ENCODE data around the gene GUCD1. TPM values are rescaled to one million over a fixed set of nuclear protein-coding genes. Genes with fewer than 3 reads are reported as not detected.
"Not testable (repeated sequence)": the region's sequence is repeated elsewhere in the genome, so short reads cannot be mapped to it uniquely, and the experiment has no call there.

The GUCD1 gene
- total RNA-seq, 1 experiment from 2014 or later = 144 TPM

GRCh38 chr22:24563246-24563645 lies 8.3 kb upstream of the GUCD1 start:
- H3K4me1 ChIP-seq (ENCODE audit: low read length) = peaks cover 10% of the 10 kb centered on the region
- H3K9me2 ChIP-seq (replicated peaks; ENCODE audit: insufficient read depth, low read length) = no peaks in the 10 kb centered on the region
- no peaks in the 10 kb centered on the region for H3K27me3 ChIP-seq (ENCODE audit: low read length)
- H3K79me2 ChIP-seq (ENCODE audit: low read length) = peaks cover 76% of the 10 kb centered on the region
- H3K9ac ChIP-seq (ENCODE audit: low read length) = no peak overlapping the region
- H3K9me3 ChIP-seq (ENCODE audit: low read length) = no peaks in the 10 kb centered on the region
- H3K27ac ChIP-seq (ENCODE audit: low read length) = no peak overlapping the region
- no peak for DNase-seq
- no peak overlapping the region for H3K4me2 ChIP-seq (ENCODE audit: low read depth, low read length, poor library complexity, severe bottlenecking)
- peaks cover 30% of the 10 kb centered on the region; the same call in 1 of the 2 replicates for H3K36me3 ChIP-seq (ENCODE audit: insufficient read depth, low read length)
- peaks cover 60% of the 10 kb centered on the region for H4K20me1 ChIP-seq (ENCODE audit: insufficient read depth, low read depth, low read length)
- no peak overlapping the region for H3K4me3 ChIP-seq (ENCODE audit: low read length)
- H2AFZ ChIP-seq (ENCODE audit: low read length) = no peak overlapping the region

GRCh38 chr22:24559471-24559870 lies 4.5 kb upstream of the GUCD1 start:
- H3K27ac ChIP-seq (ENCODE audit: low read length) = no peak overlapping the region
- peaks cover 27% of the 10 kb centered on the region for H3K4me1 ChIP-seq (ENCODE audit: low read length)
- DNase-seq = no peak
- H3K9me3 ChIP-seq (ENCODE audit: low read length) = no peaks in the 10 kb centered on the region
- peaks cover 44% of the 10 kb centered on the region for H4K20me1 ChIP-seq (ENCODE audit: insufficient read depth, low read depth, low read length)
- H2AFZ ChIP-seq (ENCODE audit: low read length) = no peak overlapping the region
- no peak overlapping the region for H3K4me2 ChIP-seq (ENCODE audit: low read depth, low read length, poor library complexity, severe bottlenecking)
- no peaks in the 10 kb centered on the region for H3K27me3 ChIP-seq (ENCODE audit: low read length)
- no peak overlapping the region for H3K9ac ChIP-seq (ENCODE audit: low read length)
- no peak overlapping the region for H3K4me3 ChIP-seq (ENCODE audit: low read length)
- H3K36me3 ChIP-seq (ENCODE audit: insufficient read depth, low read length) = peaks cover 46% of the 10 kb centered on the region; the same call in 1 of the 2 replicates
- H3K79me2 ChIP-seq (ENCODE audit: low read length) = peaks cover 77% of the 10 kb centered on the region
- no peaks in the 10 kb centered on the region for H3K9me2 ChIP-seq (replicated peaks; ENCODE audit: insufficient read depth, low read length)

GRCh38 chr22:24555165-24556039 lies 464 bp upstream of the GUCD1 start, which contains the start of gene SNRPD3:
Gene SNRPD3 (plus strand): TSS chr22:24555999. CDS start chr22:24557675, 1,676 bp downstream.
- Histone ChIP-seq H3K4me2 (ENCODE audit: low read depth, low read length, poor library complexity, severe bottlenecking) (peak within 1 kb of the TSS; percentile 95), H3K9me2 (replicated peaks; ENCODE audit: insufficient read depth, low read length) (no peaks in the 10 kb centered on the region), H4K20me1 (ENCODE audit: insufficient read depth, low read depth, low read length) (peaks cover 32% of the 10 kb centered on the region), H3K4me3 (ENCODE audit: low read length) (peak within 1 kb of the TSS; percentile 92), H3K27ac (ENCODE audit: low read length) (peak within 1 kb of the TSS; percentile 89), H3K79me2 (ENCODE audit: low read length) (peaks cover 85% of the 10 kb centered on the region), H3K9me3 (ENCODE audit: low read length) (no peaks in the 10 kb centered on the region), H3K9ac (ENCODE audit: low read length) (peak within 1 kb of the TSS; percentile 97), H3K4me1 (ENCODE audit: low read length) (peaks cover 63% of the 10 kb centered on the region), H3K36me3 (ENCODE audit: insufficient read depth, low read length) (peaks cover 38% of the 10 kb centered on the region; the same call in 1 of the 2 replicates), H2AFZ (ENCODE audit: low read length) (peak within 1 kb of the TSS; percentile 56), H3K27me3 (ENCODE audit: low read length) (no peaks in the 10 kb centered on the region)
- peak; percentile 100 for DNase-seq

- peaks cover 33% of the 10 kb centered on the region; the same call in 1 of the 2 replicates for H3K36me3 ChIP-seq (ENCODE audit: insufficient read depth, low read length)
- H3K27ac ChIP-seq (ENCODE audit: low read length) = peak overlapping the region; percentile 89
- peak overlapping the region; percentile 97 for H3K9ac ChIP-seq (ENCODE audit: low read length)
- H3K4me2 ChIP-seq (ENCODE audit: low read depth, low read length, poor library complexity, severe bottlenecking) = peak overlapping the region; percentile 87
- H3K4me3 ChIP-seq (ENCODE audit: low read length) = peak overlapping the region; percentile 92
- DNase-seq = peak; percentile 61
- H4K20me1 ChIP-seq (ENCODE audit: insufficient read depth, low read depth, low read length) = peaks cover 33% of the 10 kb centered on the region
- H3K9me2 ChIP-seq (replicated peaks; ENCODE audit: insufficient read depth, low read length) = no peaks in the 10 kb centered on the region
- peaks cover 90% of the 10 kb centered on the region for H3K79me2 ChIP-seq (ENCODE audit: low read length)
- peaks cover 58% of the 10 kb centered on the region for H3K4me1 ChIP-seq (ENCODE audit: low read length)
- no peak overlapping the region for H2AFZ ChIP-seq (ENCODE audit: low read length)
- no peaks in the 10 kb centered on the region for H3K9me3 ChIP-seq (ENCODE audit: low read length)
- H3K27me3 ChIP-seq (ENCODE audit: low read length) = no peaks in the 10 kb centered on the region
Observed at GRCh38 chr22:24553597-24554312, 1.2 kb downstream of the GUCD1 start.

- not testable (repeated sequence) for H3K27me3 ChIP-seq (ENCODE audit: low read length); H3K9me3 ChIP-seq (ENCODE audit: low read length); H3K9me2 ChIP-seq (replicated peaks; ENCODE audit: insufficient read depth, low read length); H2AFZ ChIP-seq (ENCODE audit: low read length)
- H3K4me2 ChIP-seq (ENCODE audit: low read depth, low read length, poor library complexity, severe bottlenecking) = peak overlapping the region; percentile 87
- peak overlapping the region; percentile 97 for H3K9ac ChIP-seq (ENCODE audit: low read length)
- peak; percentile 88 for DNase-seq
- peaks cover 31% of the 10 kb centered on the region for H4K20me1 ChIP-seq (ENCODE audit: insufficient read depth, low read depth, low read length)
- peak overlapping the region; percentile 89 for H3K27ac ChIP-seq (ENCODE audit: low read length)
- peak overlapping the region; percentile 92 for H3K4me3 ChIP-seq (ENCODE audit: low read length)
- peaks cover 47% of the 10 kb centered on the region for H3K4me1 ChIP-seq (ENCODE audit: low read length)
- H3K79me2 ChIP-seq (ENCODE audit: low read length) = peaks cover 81% of the 10 kb centered on the region
- H3K36me3 ChIP-seq (ENCODE audit: insufficient read depth, low read length) = peaks cover 22% of the 10 kb centered on the region; the same call in 1 of the 2 replicates
Observed at GRCh38 chr22:24552503-24553286, 2.2 kb downstream of the GUCD1 start.

- H3K4me3 ChIP-seq (ENCODE audit: low read length) = no peak overlapping the region
- peaks cover 26% of the 10 kb centered on the region; the same call in 1 of the 2 replicates for H4K20me1 ChIP-seq (ENCODE audit: insufficient read depth, low read depth, low read length)
- H3K9me3 ChIP-seq (ENCODE audit: low read length) = no peaks in the 10 kb centered on the region
- H3K79me2 ChIP-seq (ENCODE audit: low read length) = peaks cover 64% of the 10 kb centered on the region
- no peak overlapping the region for H2AFZ ChIP-seq (ENCODE audit: low read length)
- H3K4me1 ChIP-seq (ENCODE audit: low read length) = peaks cover 36% of the 10 kb centered on the region
- no peak for DNase-seq
- no peak overlapping the region for H3K4me2 ChIP-seq (ENCODE audit: low read depth, low read length, poor library complexity, severe bottlenecking)
- H3K27ac ChIP-seq (ENCODE audit: low read length) = peak overlapping the region; percentile 89
- no peaks in the 10 kb centered on the region for H3K9me2 ChIP-seq (replicated peaks; ENCODE audit: insufficient read depth, low read length)
- peaks cover 12% of the 10 kb centered on the region; the same call in 1 of the 2 replicates for H3K36me3 ChIP-seq (ENCODE audit: insufficient read depth, low read length)
- H3K9ac ChIP-seq (ENCODE audit: low read length) = no peak overlapping the region
- no peaks in the 10 kb centered on the region for H3K27me3 ChIP-seq (ENCODE audit: low read length)
Observed at GRCh38 chr22:24550902-24551435, 4.0 kb downstream of the GUCD1 start.

GRCh38 chr22:24550028-24550901 lies 4.7 kb downstream of the GUCD1 start:
- Histone ChIP-seq H3K9me2 (replicated peaks; ENCODE audit: insufficient read depth, low read length) (no peaks in the 10 kb centered on the region), H3K36me3 (ENCODE audit: insufficient read depth, low read length) (peaks cover 12% of the 10 kb centered on the region; the same call in 1 of the 2 replicates), H3K79me2 (ENCODE audit: low read length) (peaks cover 62% of the 10 kb centered on the region)

More at GRCh38 chr22:24550028-24550901, 4.7 kb downstream of the GUCD1 start:
- Histone ChIP-seq H2AFZ (ENCODE audit: low read length) (no peak overlapping the region), H3K4me1 (ENCODE audit: low read length) (peaks cover 36% of the 10 kb centered on the region), H3K27ac (ENCODE audit: low read length) (peak overlapping the region; percentile 89), H3K27me3 (ENCODE audit: low read length) (no peaks in the 10 kb centered on the region), H3K9me3 (ENCODE audit: low read length) (no peaks in the 10 kb centered on the region), H3K4me3 (ENCODE audit: low read length) (no peak overlapping the region), H3K9ac (ENCODE audit: low read length) (no peak overlapping the region), H4K20me1 (ENCODE audit: insufficient read depth, low read depth, low read length) (peaks cover 26% of the 10 kb centered on the region; the same call in 1 of the 2 replicates), H3K4me2 (ENCODE audit: low read depth, low read length, poor library complexity, severe bottlenecking) (no peak overlapping the region)
- no peak for DNase-seq

Data from Karpas-422 (cell line).